HEK293 (cell line): ENCODE results near the gene ANTXR1.
A peak's percentile ranks its signal among the peaks of the same experiment; 100 is the strongest.

Experiments
- CTCF ChIA-PET: fragments of 350-600 bp; formaldehyde crosslinking; extraction: SDS; loops from one replicate; lab custom pipeline; 2021; ENCODE audit warnings: antibody characterized with exemption; lab: Yijun Ruan, JAX
- POLR2A ChIA-PET: fragments of 300-600 bp; formaldehyde crosslinking; extraction: SDS; loops from one replicate; lab custom pipeline; 2020; ENCODE audit warnings: antibody characterized with exemption, inconsistent platforms; lab: Yijun Ruan, JAX
- H3K27ac ChIP-seq: fragments of 200-500 bp; sonication (Bioruptor generic); 2 replicates; pipeline ENCODE4 v1.5.1; 2014; ENCODE audit warnings: low read depth, low read length, control low read depth, inconsistent platforms; ENCODE audit errors: extremely low read depth
- H3K36me3 ChIP-seq, 2 experiments: fragments of 200-500 bp in 1 of 2; sonication (Bioruptor generic) in 1 of 2; 1 replicate in 1 of 2; 2 replicates in 1 of 2; pipeline ENCODE4 v1.5.1; 2014 to 2017; ENCODE audit warnings: inconsistent platforms in 2 of 2, low read length in 2 of 2; ENCODE audit not compliant: control insufficient read depth in 2 of 2, insufficient read depth in 1 of 2
- H3K4me1 ChIP-seq: fragments of 200-500 bp; sonication (Bioruptor generic); 2 replicates; pipeline ENCODE4 v1.5.1; 2014; ENCODE audit warnings: mild to moderate bottlenecking, low read length, inconsistent platforms; ENCODE audit not compliant: control insufficient read depth, insufficient read depth
- H3K4me3 ChIP-seq: 2 replicates; pipeline ENCODE4 v1.5.1; 2011; ENCODE audit warnings: low read depth, mild to moderate bottlenecking, control low read depth, low read length, moderate library complexity
- H3K9me3 ChIP-seq: fragments of 200-500 bp; sonication (Bioruptor generic); 2 replicates; pipeline ENCODE4 v1.5.1; 2014; ENCODE audit warnings: low read depth, low read length, inconsistent platforms; ENCODE audit not compliant: control insufficient read depth, insufficient read depth
- EGR2 ChIP-seq: fragments of 450-650 bp; formaldehyde crosslinking; IDR thresholded peaks from 2 replicates; pipeline ENCODE4 v1.5.1; 2016; ENCODE audit warnings: low read depth, missing biosample characterization, missing genetic modification characterization
- HOXA7 ChIP-seq: sonication (generic); formaldehyde crosslinking; IDR thresholded peaks from 2 replicates; pipeline ENCODE4 v1.8.1; 2022; ENCODE audit warnings: missing genetic modification reagents, borderline replicate concordance
- OSR2 ChIP-seq: fragments of 450-650 bp; formaldehyde crosslinking; IDR thresholded peaks from 2 replicates; pipeline ENCODE4 v1.5.1; 2016; ENCODE audit warnings: missing biosample characterization, missing genetic modification characterization
- REPIN1 ChIP-seq: fragments of 450-650 bp; formaldehyde crosslinking; IDR thresholded peaks from 2 replicates; pipeline ENCODE4 v1.5.1; 2017; ENCODE audit warnings: missing biosample characterization, missing genetic modification characterization, low read depth
- YY2 ChIP-seq: fragments of 450-650 bp; formaldehyde crosslinking; IDR thresholded peaks from 2 replicates; pipeline ENCODE4 v1.5.1; 2016; ENCODE audit warnings: missing biosample characterization, missing genetic modification characterization
- ZBTB17 ChIP-seq: fragments of 450-650 bp; formaldehyde crosslinking; IDR thresholded peaks from 2 replicates; pipeline ENCODE4 v1.5.1; 2016; ENCODE audit warnings: missing biosample characterization, missing genetic modification characterization
- ZBTB44 ChIP-seq: fragments of 450-650 bp; IDR thresholded peaks from 2 replicates; pipeline ENCODE4 v1.5.1; 2018; ENCODE audit warnings: missing biosample characterization, mild to moderate bottlenecking, missing genetic modification characterization
- ZFHX2 ChIP-seq: fragments of 450-650 bp; formaldehyde crosslinking; conservative IDR thresholded peaks from 2 replicates; pipeline ENCODE4 v1.5.1; 2016; ENCODE audit warnings: missing biosample characterization, missing genetic modification characterization
- ZNF121 ChIP-seq: fragments of 450-650 bp; formaldehyde crosslinking; IDR thresholded peaks from 2 replicates; pipeline ENCODE4 v1.5.1; 2016; ENCODE audit warnings: missing biosample characterization, missing genetic modification characterization
- ZNF132 ChIP-seq: fragments of 450-650 bp; formaldehyde crosslinking; IDR thresholded peaks from 2 replicates; pipeline ENCODE4 v1.5.1; 2017; ENCODE audit warnings: missing biosample characterization, missing genetic modification characterization, borderline replicate concordance
- ZNF174 ChIP-seq: fragments of 450-650 bp; formaldehyde crosslinking; IDR thresholded peaks from 2 replicates; pipeline ENCODE4 v1.5.0; 2017; ENCODE audit warnings: missing biosample characterization, mild to moderate bottlenecking, missing genetic modification characterization
- ZNF324 ChIP-seq: fragments of 450-650 bp; formaldehyde crosslinking; IDR thresholded peaks from 2 replicates; pipeline ENCODE4 v1.5.1; 2016; ENCODE audit warnings: missing biosample characterization, missing genetic modification characterization
- ZNF37A ChIP-seq: fragments of 450-650 bp; IDR thresholded peaks from 2 replicates; pipeline ENCODE4 v1.5.1; 2018; ENCODE audit warnings: missing biosample characterization, missing genetic modification characterization
- ZNF423 ChIP-seq: fragments of 450-650 bp; formaldehyde crosslinking; IDR thresholded peaks from 2 replicates; pipeline ENCODE4 v1.5.1; 2016; ENCODE audit warnings: missing biosample characterization, missing genetic modification characterization
- ZNF580 ChIP-seq: fragments of 450-650 bp; formaldehyde crosslinking; IDR thresholded peaks from 2 replicates; pipeline ENCODE4 v1.5.1; 2016; ENCODE audit warnings: missing biosample characterization, missing genetic modification characterization
- ZNF600 ChIP-seq: fragments of 450-650 bp; formaldehyde crosslinking; IDR thresholded peaks from 2 replicates; pipeline ENCODE4 v1.5.1; 2016; ENCODE audit warnings: missing biosample characterization, missing genetic modification characterization
- ZSCAN23 ChIP-seq: fragments of 450-650 bp; formaldehyde crosslinking; IDR thresholded peaks from 2 replicates; pipeline ENCODE4 v1.5.1; 2016; ENCODE audit warnings: missing biosample characterization, missing genetic modification characterization

Gene ANTXR1

GRCh38 chr2:69211686-69212085, 198.7 kb downstream of the ANTXR1 start (continued):
- peak; percentile 76 for TF ChIP-seq EGR2 (tag by site-specific recombination)

GRCh38 chr2:69212238-69213028, 199.5 kb downstream of the ANTXR1 start:
- H3K4me1 ChIP-seq: peaks cover 5% of the 10 kb centered on the region
- TF ChIP-seq ZBTB44 (no peak), ZNF121 (tag by site-specific recombination) (peak; percentile 79), HOXA7 (CRISPR knock-in tag) (no peak)
- H3K27ac ChIP-seq: no peak overlapping the region
- H3K4me3 ChIP-seq: no peak overlapping the region
- ChIA-PET POLR2A (interaction anchor here (0.7 kb wide), 1 partner anchor 27 kb away, joined by 5 read pairs; no protein-coding TSS in a partner anchor), CTCF (no interaction called here)
- H3K36me3 ChIP-seq: no peaks in the 10 kb centered on the region
- no peaks in the 10 kb centered on the region for H3K9me3 ChIP-seq

- ChIA-PET POLR2A (no interaction called here), CTCF (interaction anchor here (0.6 kb wide), 1 partner anchor 199 kb away, joined by 8 read pairs; no protein-coding TSS in a partner anchor)
- Histone ChIP-seq H3K9me3 (no peaks in the 10 kb centered on the region), H3K27ac (no peak overlapping the region), H3K4me3 (no peak overlapping the region), H3K4me1 (peaks cover 8% of the 10 kb centered on the region), H3K36me3 (no peaks in the 10 kb centered on the region)
- TF ChIP-seq OSR2 (tag by site-specific recombination): no peak
- TF ChIP-seq ZNF174 (tag by site-specific recombination): no peak
- TF ChIP-seq REPIN1: no peak
- TF ChIP-seq ZNF423: no peak
- no peak for TF ChIP-seq YY2 (tag by site-specific recombination)
- no peak for TF ChIP-seq ZNF580 (tag by site-specific recombination)
- no peak for TF ChIP-seq ZNF324
Observed at GRCh38 chr2:69213201-69213600, 200.2 kb downstream of the ANTXR1 start.

GRCh38 chr2:69213782-69214181, 200.8 kb downstream of the ANTXR1 start:
- no peaks in the 10 kb centered on the region for H3K36me3 ChIP-seq
- no peak overlapping the region for H3K4me3 ChIP-seq
- peaks cover 8% of the 10 kb centered on the region for H3K4me1 ChIP-seq
- H3K9me3 ChIP-seq: no peaks in the 10 kb centered on the region
- TF ChIP-seq ZFHX2 (tag by site-specific recombination) (0 out of 2 replicates have a peak, but pooled peaks have one; percentile 8), ZNF37A (tag by site-specific recombination) (no peak)
- H3K27ac ChIP-seq: no peak overlapping the region
- POLR2A ChIA-PET: no interaction called here
- CTCF ChIA-PET: interaction anchor here (0.6 kb wide), 1 partner anchor 199 kb away, joined by 8 read pairs; no protein-coding TSS in a partner anchor

GRCh38 chr2:69214898-69215297, 201.9 kb downstream of the ANTXR1 start:
- Histone ChIP-seq H3K4me1 (peaks cover 8% of the 10 kb centered on the region), H3K4me3 (no peak overlapping the region), H3K27ac (no peak overlapping the region), H3K36me3 (no peaks in the 10 kb centered on the region), H3K9me3 (no peaks in the 10 kb centered on the region)
- CTCF ChIA-PET: interaction anchor here (0.7 kb wide), 1 partner anchor 1058 kb away, joined by 4 read pairs; a partner anchor contains a TSS
- POLR2A ChIA-PET: no interaction called here
- peak; percentile 30; the same call in 1 of the 2 replicates for TF ChIP-seq ZNF600 (tag by site-specific recombination)
- TF ChIP-seq ZNF132 (tag by site-specific recombination): no peak
- 0 out of 2 replicates have a peak, but pooled peaks have one; percentile 25 for TF ChIP-seq ZBTB17 (tag by site-specific recombination)
- no peak for TF ChIP-seq ZSCAN23 (tag by site-specific recombination)
